Caco-2 (cell line): ENCODE results near the gene HMCN2. TPM values are rescaled to one million over a fixed set of nuclear protein-coding genes. Genes with fewer than 3 reads are reported as not detected.
"Not testable (repeated sequence)": the region's sequence is repeated elsewhere in the genome, so short reads cannot be mapped to it uniquely, and the experiment has no call there.

ENCODE experiments used
- BruUV-seq: library from RNA; stranded (reverse); fragments of 400-500 nt; replicated peaks from 2 replicates; lab custom pipeline; 2021; lab: Mats Ljungman, UMichigan
- CTCF ChIA-PET: fragments of 300-600 bp; sonication (Branson Sonifier 250); formaldehyde crosslinking; loops from one replicate; lab custom pipeline; 2022; ENCODE audit warnings: antibody characterized with exemption; lab: Charles Lee
- POLR2A ChIA-PET: fragments of 300-600 bp; sonication (Branson Sonifier 250); formaldehyde crosslinking; loops from one replicate; lab custom pipeline; 2022; ENCODE audit warnings: antibody characterized with exemption; lab: Charles Lee
- DNase-seq, 2 experiments: peaks; one replicate each; pipeline versions ENCODE4 v3.0.0 to v3.0.0-alpha.2; 2020 to 2022
- H3K27me3 ChIP-seq: replicated peaks from 2 replicates; pipeline ENCODE4 v1.6.0; 2011; ENCODE audit warnings: low read length; ENCODE audit not compliant: control insufficient read depth, insufficient read depth
- H3K36me3 ChIP-seq: 2 replicates; pipeline ENCODE4 v1.5.1; 2011; ENCODE audit warnings: low read length; ENCODE audit not compliant: control insufficient read depth, insufficient read depth
- H3K4me1 ChIP-seq: fragments of 250-450 bp; sonication (Bioruptor Pico); 2 replicates; pipeline ENCODE4 v1.5.1; 2020; ENCODE audit warnings: mild to moderate bottlenecking
- H3K4me3 ChIP-seq: 2 replicates; pipeline ENCODE4 v1.5.1; 2011; ENCODE audit warnings: low read depth, mild to moderate bottlenecking, control low read depth, low read length
- H3K9me3 ChIP-seq: fragments of 250-450 bp; sonication (Bioruptor Pico); 2 replicates; pipeline ENCODE4 v1.5.1; 2020; ENCODE audit warnings: mild to moderate bottlenecking, moderate library complexity
- H3K27ac Mint-ChIP-seq: one replicate; pipeline ENCODE4 v1.8.0; 2022; ENCODE audit warnings: mixed read lengths; ENCODE audit not compliant: unreplicated experiment
- H3K27me3 Mint-ChIP-seq: one replicate; pipeline ENCODE4 v1.8.0; 2022; ENCODE audit warnings: mixed read lengths; ENCODE audit not compliant: insufficient read depth, unreplicated experiment
- H3K36me3 Mint-ChIP-seq: one replicate; pipeline ENCODE4 v1.8.0; 2022; ENCODE audit warnings: mild to moderate bottlenecking, mixed read lengths; ENCODE audit not compliant: insufficient read depth, unreplicated experiment
- H3K4me1 Mint-ChIP-seq: one replicate; pipeline ENCODE4 v1.8.0; 2022; ENCODE audit warnings: low read depth, mixed read lengths; ENCODE audit not compliant: unreplicated experiment
- H3K4me3 Mint-ChIP-seq: one replicate; pipeline ENCODE4 v1.8.0; 2022; ENCODE audit warnings: mild to moderate bottlenecking, moderate library complexity, mixed read lengths; ENCODE audit not compliant: unreplicated experiment
- H3K9me3 Mint-ChIP-seq: one replicate; pipeline ENCODE4 v1.8.0; 2022; ENCODE audit warnings: mixed read lengths; ENCODE audit not compliant: unreplicated experiment
- intact Hi-C: fragments of 100-400 bp; cut with micrococcal nuclease; formaldehyde crosslinking; loops from one replicate; pipeline ENCODE4 v1.10.0; 2022; ENCODE audit not compliant: unreplicated experiment
- total RNA-seq: library from RNA; stranded (reverse); gene quantifications from 2 replicates; pipeline ENCODE4 v1.2.3, GENCODE V29; 2022
- TF ChIP-seq, protein P1 (sequence below), 2 experiments: fragments of 200-600 bp in 1 of 2; IDR thresholded peaks; 1 replicate in 1 of 2; 2 replicates in 1 of 2; pipeline versions ENCODE4 v1.5.1 to v1.8.0; 2011 to 2022; ENCODE audit warnings: antibody characterized with exemption in 1 of 2, control low read depth in 1 of 2, inconsistent platforms in 1 of 2, low read depth in 1 of 2, low read length in 1 of 2, mild to moderate bottlenecking in 1 of 2, moderate library complexity in 1 of 2; ENCODE audit not compliant: insufficient read depth in 1 of 2, severe bottlenecking in 1 of 2, unreplicated experiment in 1 of 2

HMCN2 gene
- total RNA-seq, 1 experiment from 2014 or later = 0.41 TPM

- TF ChIP-seq, protein P1, sequence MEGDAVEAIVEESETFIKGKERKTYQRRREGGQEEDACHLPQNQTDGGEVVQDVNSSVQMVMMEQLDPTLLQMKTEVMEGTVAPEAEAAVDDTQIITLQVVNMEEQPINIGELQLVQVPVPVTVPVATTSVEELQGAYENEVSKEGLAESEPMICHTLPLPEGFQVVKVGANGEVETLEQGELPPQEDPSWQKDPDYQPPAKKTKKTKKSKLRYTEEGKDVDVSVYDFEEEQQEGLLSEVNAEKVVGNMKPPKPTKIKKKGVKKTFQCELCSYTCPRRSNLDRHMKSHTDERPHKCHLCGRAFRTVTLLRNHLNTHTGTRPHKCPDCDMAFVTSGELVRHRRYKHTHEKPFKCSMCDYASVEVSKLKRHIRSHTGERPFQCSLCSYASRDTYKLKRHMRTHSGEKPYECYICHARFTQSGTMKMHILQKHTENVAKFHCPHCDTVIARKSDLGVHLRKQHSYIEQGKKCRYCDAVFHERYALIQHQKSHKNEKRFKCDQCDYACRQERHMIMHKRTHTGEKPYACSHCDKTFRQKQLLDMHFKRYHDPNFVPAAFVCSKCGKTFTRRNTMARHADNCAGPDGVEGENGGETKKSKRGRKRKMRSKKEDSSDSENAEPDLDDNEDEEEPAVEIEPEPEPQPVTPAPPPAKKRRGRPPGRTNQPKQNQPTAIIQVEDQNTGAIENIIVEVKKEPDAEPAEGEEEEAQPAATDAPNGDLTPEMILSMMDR (IDR thresholded peaks at IDR 0.05; ENCODE audit: insufficient read depth in 1 of 2, low read depth in 1 of 2, low read length in 1 of 2, severe bottlenecking in 1 of 2, unreplicated experiment in 1 of 2) = no peak
- DNase-seq = no peak
- intact Hi-C loops = no loop called here
- no peaks in the 10 kb centered on the region for H3K27me3 ChIP-seq
- H3K27me3 Mint-ChIP-seq = no peaks in the 10 kb centered on the region
- H3K27ac Mint-ChIP-seq = no peak overlapping the region
- H3K4me3 Mint-ChIP-seq = no peak overlapping the region
- H3K4me1 Mint-ChIP-seq = no peaks in the 10 kb centered on the region
- H3K4me3 ChIP-seq = no peak overlapping the region
- ChIA-PET POLR2A (no interaction called here), CTCF (interaction anchor here (0.6 to 1.2 kb wide), 3 partner anchors 16 to 569 kb away, joined by 3 to 4 read pairs (median 4); no protein-coding TSS in a partner anchor)
- no peaks in the 10 kb centered on the region for H3K9me3 ChIP-seq
- BruUV-seq = no TSS peak
- H3K4me1 ChIP-seq = no peaks in the 10 kb centered on the region
- H3K36me3 Mint-ChIP-seq = no peaks in the 10 kb centered on the region
- no peaks in the 10 kb centered on the region for H3K9me3 Mint-ChIP-seq
- H3K36me3 ChIP-seq = no peaks in the 10 kb centered on the region
Measured at GRCh38 chr9:130398487-130399240, 133.1 kb downstream of the HMCN2 start.

GRCh38 chr9:130399768-130400167, 134.2 kb downstream of the HMCN2 start:
- H3K4me3 Mint-ChIP-seq = no peak overlapping the region
- POLR2A ChIA-PET = no interaction called here
- TF ChIP-seq, protein P1 (IDR thresholded peaks at IDR 0.05; ENCODE audit: insufficient read depth in 1 of 2, low read depth in 1 of 2, low read length in 1 of 2, severe bottlenecking in 1 of 2, unreplicated experiment in 1 of 2) = no peak
- no peaks in the 10 kb centered on the region for H3K4me1 ChIP-seq
- no peaks in the 10 kb centered on the region for H3K4me1 Mint-ChIP-seq
- no peak overlapping the region for H3K4me3 ChIP-seq
- CTCF ChIA-PET = interaction anchor here (1.2 kb wide), 1 partner anchor 14 kb away, joined by 4 read pairs; no protein-coding TSS in a partner anchor
- no peak overlapping the region for H3K27ac Mint-ChIP-seq
- H3K36me3 Mint-ChIP-seq = no peaks in the 10 kb centered on the region
- H3K9me3 Mint-ChIP-seq = no peaks in the 10 kb centered on the region
- no peaks in the 10 kb centered on the region for H3K27me3 Mint-ChIP-seq
- intact Hi-C loops = no loop called here
- no peaks in the 10 kb centered on the region for H3K9me3 ChIP-seq
- H3K27me3 ChIP-seq = no peaks in the 10 kb centered on the region
- DNase-seq = no peak
- no peaks in the 10 kb centered on the region for H3K36me3 ChIP-seq
- BruUV-seq = no TSS peak

- no peak for DNase-seq
- POLR2A ChIA-PET = no interaction called here
- no peaks in the 10 kb centered on the region for H3K4me1 ChIP-seq
- no peak overlapping the region for H3K4me3 Mint-ChIP-seq
- no TSS peak for BruUV-seq
- H3K36me3 ChIP-seq = no peaks in the 10 kb centered on the region
- no peaks in the 10 kb centered on the region for H3K9me3 ChIP-seq
- H3K27me3 ChIP-seq = no peaks in the 10 kb centered on the region
- CTCF ChIA-PET = no interaction called here
- intact Hi-C loops = no loop called here
- no peaks in the 10 kb centered on the region for H3K4me1 Mint-ChIP-seq
- TF ChIP-seq, protein P1 (IDR thresholded peaks at IDR 0.05; ENCODE audit: insufficient read depth in 1 of 2, low read depth in 1 of 2, low read length in 1 of 2, severe bottlenecking in 1 of 2, unreplicated experiment in 1 of 2) = no peak
- H3K27me3 Mint-ChIP-seq = no peaks in the 10 kb centered on the region
- H3K9me3 Mint-ChIP-seq = no peaks in the 10 kb centered on the region
- no peak overlapping the region for H3K27ac Mint-ChIP-seq
- H3K36me3 Mint-ChIP-seq = no peaks in the 10 kb centered on the region
- H3K4me3 ChIP-seq = no peak overlapping the region
Measured at GRCh38 chr9:130400870-130401269, 135.3 kb downstream of the HMCN2 start.

DNA sequence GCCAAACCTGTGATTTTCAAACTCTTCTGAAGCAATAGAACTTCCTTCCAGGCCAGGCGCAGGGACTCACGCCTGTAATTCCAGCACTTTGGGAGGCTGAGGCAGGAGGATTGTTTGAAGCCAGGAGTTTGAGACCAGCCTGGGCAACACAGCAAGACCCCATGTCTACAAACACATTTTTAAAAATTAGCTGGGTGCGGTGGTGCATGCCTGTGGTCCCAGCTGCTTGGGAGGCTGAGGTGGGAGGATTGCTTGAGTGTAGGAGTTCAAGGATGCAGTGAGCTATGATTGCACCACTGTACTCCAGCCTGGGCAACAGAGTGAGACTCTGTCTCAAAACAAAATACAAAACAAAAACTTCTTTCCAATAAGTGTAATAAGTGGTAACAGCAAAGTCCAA, 136.2 kb downstream of the HMCN2 start:
- BruUV-seq, POLR2A ChIA-PET, H3K36me3 ChIP-seq, H3K4me3 ChIP-seq, DNase-seq, H3K36me3 Mint-ChIP-seq, H3K4me1 Mint-ChIP-seq, H3K4me1 ChIP-seq, H3K27me3 Mint-ChIP-seq, H3K9me3 Mint-ChIP-seq, H3K4me3 Mint-ChIP-seq, intact Hi-C loops, CTCF ChIA-PET, H3K27ac Mint-ChIP-seq, H3K27me3 ChIP-seq, H3K9me3 ChIP-seq: not testable (repeated sequence)
